PC-9 (cell line): ENCODE measurements around the gene CADM1. TPM values are rescaled to one million over a fixed set of nuclear protein-coding genes. Genes with fewer than 3 reads are reported as not detected.

ENCODE experiments used
- BruUV-seq: library from RNA; stranded (reverse); fragments of 400-500 nt; replicated peaks from 2 replicates; lab custom pipeline; 2021; lab: Mats Ljungman, UMichigan
- CTCF ChIA-PET: fragments of 300-600 bp; sonication (Branson Sonifier 250); formaldehyde crosslinking; loops from one replicate; lab custom pipeline; 2022; ENCODE audit warnings: antibody characterized with exemption; lab: Charles Lee
- POLR2A ChIA-PET: fragments of 300-600 bp; sonication (Branson Sonifier 250); formaldehyde crosslinking; loops from one replicate; lab custom pipeline; 2022; ENCODE audit warnings: antibody characterized with exemption; ENCODE audit not compliant: unreplicated experiment; lab: Charles Lee
- DNase-seq, 2 experiments: peaks; one replicate each; pipeline versions ENCODE4 v3.0.0 to v3.0.0-alpha.2; 2015 to 2022; ENCODE audit warnings: mixed read lengths in 1 of 2
- H2AFZ ChIP-seq: fragments of 200-600 bp; sonication (generic); 2 replicates; pipeline ENCODE4 v1.8.1; 2017; ENCODE audit warnings: antibody characterized with exemption
- H3F3A ChIP-seq: fragments of 200-600 bp; sonication (generic); 2 replicates; pipeline ENCODE4 v1.8.1; 2017; ENCODE audit warnings: antibody characterized with exemption, mild to moderate bottlenecking, low read depth; ENCODE audit not compliant: insufficient read depth
- H3K27ac ChIP-seq: fragments of 200-600 bp; sonication (generic); 2 replicates; pipeline ENCODE4 v1.6.1; 2016; ENCODE audit warnings: mixed run types
- H3K27me3 ChIP-seq: fragments of 200-600 bp; sonication (generic); 2 replicates; pipeline ENCODE4 v1.6.1; 2016; ENCODE audit warnings: low read depth, mixed run types; ENCODE audit not compliant: insufficient read depth
- H3K36me3 ChIP-seq: fragments of 200-600 bp; sonication (generic); 2 replicates; pipeline ENCODE4 v1.6.1; 2016; ENCODE audit warnings: low read depth, mixed run types
- H3K4me1 ChIP-seq: fragments of 200-600 bp; sonication (generic); replicated peaks from 2 replicates; pipeline ENCODE4 v1.6.1; 2016; ENCODE audit warnings: mixed run types; ENCODE audit not compliant: insufficient read depth
- H3K4me2 ChIP-seq: fragments of 200-600 bp; sonication (generic); 2 replicates; pipeline ENCODE4 v1.6.1; 2017; ENCODE audit warnings: mixed run types
- H3K4me3 ChIP-seq: fragments of 200-600 bp; sonication (generic); 2 replicates; pipeline ENCODE4 v1.6.1; 2016; ENCODE audit warnings: mixed run types
- H3K79me2 ChIP-seq: fragments of 200-600 bp; sonication (generic); 2 replicates; pipeline ENCODE4 v1.6.1; 2017; ENCODE audit warnings: low read depth, mixed run types
- H3K9me2 ChIP-seq: fragments of 200-600 bp; sonication (generic); 2 replicates; pipeline ENCODE4 v1.8.1; 2017; ENCODE audit warnings: mild to moderate bottlenecking; ENCODE audit not compliant: insufficient read depth
- H3K9me3 ChIP-seq: fragments of 200-600 bp; sonication (generic); 2 replicates; pipeline ENCODE4 v1.8.1; 2016; ENCODE audit warnings: low read depth; ENCODE audit not compliant: insufficient read depth
- H4K20me1 ChIP-seq: fragments of 200-600 bp; sonication (generic); 2 replicates; pipeline ENCODE4 v1.8.1; 2017; ENCODE audit not compliant: insufficient read depth
- EZH2 ChIP-seq: fragments of 200-600 bp; sonication (generic); IDR thresholded peaks from 2 replicates; pipeline ENCODE4 v1.8.0; 2017; ENCODE audit warnings: antibody characterized with exemption, low read depth
- intact Hi-C: fragments of 100-400 bp; cut with micrococcal nuclease; formaldehyde crosslinking; loops from one replicate; pipeline ENCODE4 v1.10.0; 2022; ENCODE audit not compliant: unreplicated experiment
- total RNA-seq: library from RNA; stranded (reverse); gene quantifications from 2 replicates; pipeline ENCODE4 v1.2.3, GENCODE V29; 2021
- TF ChIP-seq, protein P1 (sequence below): fragments of 200-600 bp; sonication (generic); conservative IDR thresholded peaks from 2 replicates; pipeline ENCODE4 v1.6.1; 2017; ENCODE audit warnings: mixed run types, antibody characterized with exemption, mild to moderate bottlenecking, moderate library complexity

Gene CADM1
- total RNA-seq, 1 experiment from 2014 or later: not detected

- no peaks in the 10 kb centered on the region for H3K9me2 ChIP-seq
- H3F3A ChIP-seq: no peaks in the 10 kb centered on the region
- BruUV-seq: no TSS peak
- 0 out of 2 replicates have a peak, but pooled peaks cover 3% of the 10 kb centered on the region for H4K20me1 ChIP-seq
- no peak overlapping the region for H3K4me3 ChIP-seq
- CTCF ChIA-PET: no interaction called here
- TF ChIP-seq, protein P1, sequence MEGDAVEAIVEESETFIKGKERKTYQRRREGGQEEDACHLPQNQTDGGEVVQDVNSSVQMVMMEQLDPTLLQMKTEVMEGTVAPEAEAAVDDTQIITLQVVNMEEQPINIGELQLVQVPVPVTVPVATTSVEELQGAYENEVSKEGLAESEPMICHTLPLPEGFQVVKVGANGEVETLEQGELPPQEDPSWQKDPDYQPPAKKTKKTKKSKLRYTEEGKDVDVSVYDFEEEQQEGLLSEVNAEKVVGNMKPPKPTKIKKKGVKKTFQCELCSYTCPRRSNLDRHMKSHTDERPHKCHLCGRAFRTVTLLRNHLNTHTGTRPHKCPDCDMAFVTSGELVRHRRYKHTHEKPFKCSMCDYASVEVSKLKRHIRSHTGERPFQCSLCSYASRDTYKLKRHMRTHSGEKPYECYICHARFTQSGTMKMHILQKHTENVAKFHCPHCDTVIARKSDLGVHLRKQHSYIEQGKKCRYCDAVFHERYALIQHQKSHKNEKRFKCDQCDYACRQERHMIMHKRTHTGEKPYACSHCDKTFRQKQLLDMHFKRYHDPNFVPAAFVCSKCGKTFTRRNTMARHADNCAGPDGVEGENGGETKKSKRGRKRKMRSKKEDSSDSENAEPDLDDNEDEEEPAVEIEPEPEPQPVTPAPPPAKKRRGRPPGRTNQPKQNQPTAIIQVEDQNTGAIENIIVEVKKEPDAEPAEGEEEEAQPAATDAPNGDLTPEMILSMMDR: no peak
- no peak for TF ChIP-seq EZH2
- POLR2A ChIA-PET: no interaction called here
- H3K4me1 ChIP-seq: no peaks in the 10 kb centered on the region
- no peak overlapping the region for H3K4me2 ChIP-seq
- no peaks in the 10 kb centered on the region for H3K79me2 ChIP-seq
- no peak overlapping the region for H3K27ac ChIP-seq
- no peak overlapping the region for H2AFZ ChIP-seq
- intact Hi-C loops: no loop called here
- H3K9me3 ChIP-seq: no peaks in the 10 kb centered on the region
- H3K27me3 ChIP-seq: peaks cover 68% of the 10 kb centered on the region; the same call in 1 of the 2 replicates
- DNase-seq: no peak
- H3K36me3 ChIP-seq: no peaks in the 10 kb centered on the region
Measured at GRCh38 chr11:115164774-115165173, 339.4 kb downstream of the CADM1 start.

DNA sequence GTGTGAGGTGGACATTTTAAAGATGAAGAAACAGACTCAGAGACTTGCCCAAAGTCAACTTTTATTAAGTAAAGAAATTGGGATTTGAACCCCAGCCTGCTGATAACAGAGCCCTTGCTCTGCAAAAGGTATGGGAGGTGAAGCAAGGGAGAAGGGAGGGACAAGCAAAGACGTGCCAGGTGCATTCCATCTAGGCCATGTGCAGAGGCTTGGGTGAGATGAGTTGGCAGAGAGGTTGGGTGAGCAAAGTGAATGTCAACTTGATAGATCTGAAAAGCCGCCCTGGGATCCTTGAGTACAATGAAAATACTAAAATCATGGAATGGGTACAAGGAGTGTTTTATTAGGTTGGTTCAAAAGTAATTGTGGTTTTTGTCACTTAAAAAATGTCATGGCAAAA is 341.3 kb downstream of the CADM1 start:
- intact Hi-C loops: no loop called here
- Histone ChIP-seq H3K9me3 (no peaks in the 10 kb centered on the region), H3K36me3 (no peaks in the 10 kb centered on the region), H3F3A (no peaks in the 10 kb centered on the region), H3K9me2 (no peaks in the 10 kb centered on the region), H3K27me3 (peaks cover 84% of the 10 kb centered on the region), H3K4me2 (no peak overlapping the region), H2AFZ (no peak overlapping the region), H3K27ac (no peak overlapping the region), H3K4me3 (no peak overlapping the region), H4K20me1 (0 out of 2 replicates have a peak, but pooled peaks cover 3% of the 10 kb centered on the region), H3K4me1 (no peaks in the 10 kb centered on the region), H3K79me2 (no peaks in the 10 kb centered on the region)
- TF ChIP-seq EZH2: no peak
- TF ChIP-seq, protein P1: no peak
- no TSS peak for BruUV-seq
- POLR2A ChIA-PET: no interaction called here
- DNase-seq: no peak
- CTCF ChIA-PET: no interaction called here

DNA sequence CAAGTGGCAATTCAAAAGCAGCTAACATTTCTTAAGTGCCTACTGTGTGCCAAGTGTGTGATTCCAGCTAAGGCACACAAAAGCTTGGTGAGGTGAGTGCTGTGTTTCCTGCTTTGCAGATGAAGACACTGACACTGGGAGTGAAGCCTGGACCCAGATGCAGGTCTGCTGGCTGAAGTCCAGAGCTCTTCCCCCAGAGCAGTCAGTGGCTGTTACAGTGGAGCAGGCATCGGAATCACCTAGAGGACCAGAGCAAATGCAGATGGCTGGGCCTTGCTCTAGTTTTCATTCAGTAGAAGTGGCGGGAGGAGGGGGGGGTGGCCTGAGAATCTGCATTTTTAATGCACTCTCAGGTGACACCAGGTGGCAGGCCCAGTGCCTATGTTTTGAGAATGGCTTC is 342.3 kb downstream of the CADM1 start:
- Histone ChIP-seq H3K27me3 (peaks cover 75% of the 10 kb centered on the region), H3K4me1 (no peaks in the 10 kb centered on the region), H3K27ac (no peak overlapping the region), H3K4me3 (no peak overlapping the region), H3K79me2 (no peaks in the 10 kb centered on the region), H3K9me3 (no peaks in the 10 kb centered on the region), H3K9me2 (no peaks in the 10 kb centered on the region), H3K36me3 (no peaks in the 10 kb centered on the region), H3F3A (no peaks in the 10 kb centered on the region), H4K20me1 (0 out of 2 replicates have a peak, but pooled peaks cover 3% of the 10 kb centered on the region), H3K4me2 (no peak overlapping the region), H2AFZ (no peak overlapping the region)
- no peak for TF ChIP-seq EZH2
- TF ChIP-seq, protein P1: no peak
- no TSS peak for BruUV-seq
- ChIA-PET POLR2A (no interaction called here), CTCF (no interaction called here)
- intact Hi-C loops: no loop called here
- no peak for DNase-seq
